Right atrium auricular region (tissue), 2 donors: ENCODE measurements around the gene PAX6. TPM values are rescaled to one million over a fixed set of nuclear protein-coding genes. Genes with fewer than 3 reads are reported as not detected.
"Not testable (repeated sequence)": the region's sequence is repeated elsewhere in the genome, so short reads cannot be mapped to it uniquely, and the experiment has no call there.

Source experiments
- DNase-seq: peaks from one replicate; pipeline ENCODE4 v3.0.0-alpha.2; 2019; ENCODE audit warnings: low spot score
- H3K27ac ChIP-seq, 2 donors: fragments of 200-600 bp; sonication (generic); 1 replicate in 1 of 2; 2 replicates in 1 of 2; pipeline ENCODE4 v1.5.1; 2016 to 2019
- H3K27me3 ChIP-seq, 2 donors: fragments of 200-600 bp; sonication (generic); one replicate each; pipeline versions ENCODE4 v1.5.1 to v1.6.0; 2017 to 2019
- H3K36me3 ChIP-seq: fragments of 200-600 bp; sonication (generic); one replicate; pipeline ENCODE4 v1.5.1; 2016
- H3K4me1 ChIP-seq, 2 donors: fragments of 200-600 bp; sonication (generic); one replicate each; pipeline versions ENCODE4 v1.5.1 to v1.6.0; 2017 to 2019
- H3K4me3 ChIP-seq, 2 donors: fragments of 200-600 bp; sonication (generic); 1 replicate in 1 of 2; 2 replicates in 1 of 2; pipeline ENCODE4 v1.5.1; 2017 to 2019; ENCODE audit warnings: mild to moderate bottlenecking in 1 of 2, moderate library complexity in 1 of 2
- H3K9me3 ChIP-seq, 2 donors: fragments of 200-600 bp; sonication (generic); one replicate each; pipeline ENCODE4 v1.5.1; 2019
- CTCF ChIP-seq, 2 donors: fragments of 200-600 bp; sonication (generic); IDR thresholded peaks; one replicate each; pipeline ENCODE4 v1.5.1; 2019; ENCODE audit warnings: antibody characterized with exemption in 2 of 2
- total RNA-seq, 2 donors: library from RNA; depleted of rRNA; stranded (reverse); fragments of >200 nt; gene quantifications; one replicate each; pipeline ENCODE4 v1.1.0, GENCODE V29; 2016

PAX6 gene
- total RNA-seq, 2 donors from 2014 or later: not detected

- Histone ChIP-seq H3K4me1 (no peaks in the 10 kb centered on the region), H3K9me3 (no peaks in the 10 kb centered on the region), H3K4me3 (no peak overlapping the region), H3K36me3 (no peaks in the 10 kb centered on the region), H3K27ac (no peak overlapping the region), H3K27me3 (no peaks in the 10 kb centered on the region)
- DNase-seq: no peak
- TF ChIP-seq CTCF (IDR thresholded peaks at IDR 0.05): no peak
Observed at GRCh38 chr11:31763296-31763695, 47.8 kb downstream of the PAX6 start.

- Histone ChIP-seq H3K27me3 (no peaks in the 10 kb centered on the region), H3K27ac (no peak overlapping the region), H3K9me3 (no peaks in the 10 kb centered on the region), H3K36me3 (no peaks in the 10 kb centered on the region), H3K4me1 (peaks cover 0 to 12% of the 10 kb centered on the region in 2 donors), H3K4me3 (no peak overlapping the region)
- TF ChIP-seq CTCF (IDR thresholded peaks at IDR 0.05): no peak
- DNase-seq: no peak
Observed at GRCh38 chr11:31761636-31762035, 49.5 kb downstream of the PAX6 start.

GRCh38 chr11:31757260-31757835 lies 53.8 kb downstream of the PAX6 start:
- no peaks in the 10 kb centered on the region for H3K9me3 ChIP-seq
- H3K4me3 ChIP-seq: no peak overlapping the region
- H3K36me3 ChIP-seq: no peaks in the 10 kb centered on the region
- no peak overlapping the region for H3K27ac ChIP-seq
- peaks cover 0 to 12% of the 10 kb centered on the region in 2 donors for H3K4me1 ChIP-seq
- no peaks in the 10 kb centered on the region for H3K27me3 ChIP-seq
- no peak for TF ChIP-seq CTCF (IDR thresholded peaks at IDR 0.05)
- DNase-seq: no peak

- Histone ChIP-seq H3K36me3 (no peaks in the 10 kb centered on the region), H3K4me1 (no peaks in the 10 kb centered on the region), H3K4me3 (no peak overlapping the region), H3K27me3 (no peaks in the 10 kb centered on the region), H3K9me3 (no peaks in the 10 kb centered on the region), H3K27ac (no peak overlapping the region)
- DNase-seq: no peak
- no peak for TF ChIP-seq CTCF (IDR thresholded peaks at IDR 0.05)
Observed at GRCh38 chr11:31747581-31747980, 63.5 kb downstream of the PAX6 start.

GRCh38 chr11:31740731-31741368 lies 70.3 kb downstream of the PAX6 start:
- not testable (repeated sequence) for H3K4me1 ChIP-seq, H3K27ac ChIP-seq, H3K9me3 ChIP-seq, H3K27me3 ChIP-seq, H3K4me3 ChIP-seq, H3K36me3 ChIP-seq, DNase-seq

- Histone ChIP-seq H3K9me3 (peaks cover 0 to 5% of the 10 kb centered on the region in 2 donors), H3K4me3 (no peak overlapping the region), H3K36me3 (no peaks in the 10 kb centered on the region), H3K27ac (no peak overlapping the region), H3K27me3 (no peaks in the 10 kb centered on the region), H3K4me1 (no peaks in the 10 kb centered on the region)
- DNase-seq: no peak
- TF ChIP-seq CTCF (IDR thresholded peaks at IDR 0.05): no peak
Observed at GRCh38 chr11:31740131-31740530, 71.0 kb downstream of the PAX6 start.
